GM12892 (cell line): Measurements from ENCODE around the gene TENM3.

Source experiments
- DNase-seq: peaks from one replicate; pipeline ENCODE4 v3.0.0; 2011; ENCODE audit not compliant: insufficient read length
- FAIRE-seq: peaks from 2 replicates; lab custom pipeline; 2011; peaks lifted over from hg19 to GRCh38; lab: Jason Lieb, UNC
- POLR2A ChIP-seq: IDR thresholded peaks from 2 replicates; pipeline ENCODE4 v1.6.1; 2011; ENCODE audit warnings: low read depth, low read length, control low read depth
- POLR2AphosphoS5 ChIP-seq: IDR thresholded peaks from 2 replicates; pipeline ENCODE4 v1.6.1; 2011; ENCODE audit warnings: low read depth, low read length, control low read depth
- TAF1 ChIP-seq: IDR thresholded peaks from 2 replicates; pipeline ENCODE4 v1.6.1; 2011; ENCODE audit warnings: low read depth, mild to moderate bottlenecking, control low read depth, low read length, borderline replicate concordance

TENM3 gene

DNA sequence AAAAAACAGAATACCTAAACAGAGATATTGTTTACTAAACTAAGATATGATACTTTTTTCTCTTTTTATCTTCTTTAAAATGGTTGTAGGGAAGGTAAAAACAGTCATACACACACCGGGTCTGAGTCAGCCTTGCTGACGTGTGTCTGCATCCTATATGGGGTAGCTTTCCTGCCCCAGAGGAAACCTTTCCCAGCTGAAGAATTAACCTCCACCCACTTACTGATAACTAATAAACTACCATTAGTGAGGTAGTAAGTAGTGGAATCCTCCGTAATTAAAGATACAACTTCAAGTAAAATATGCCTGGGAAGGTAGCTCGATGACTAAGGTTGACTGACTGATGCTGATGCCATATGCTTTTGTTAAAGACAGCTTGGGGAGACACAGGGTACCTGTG lies 361.8 kb downstream of the TENM3 start:
- DNase-seq (no peak), FAIRE-seq (no peak)
- no peak for TF ChIP-seq TAF1
- TF ChIP-seq POLR2AphosphoS5, result no peak
- TF ChIP-seq POLR2A, result no peak

DNA sequence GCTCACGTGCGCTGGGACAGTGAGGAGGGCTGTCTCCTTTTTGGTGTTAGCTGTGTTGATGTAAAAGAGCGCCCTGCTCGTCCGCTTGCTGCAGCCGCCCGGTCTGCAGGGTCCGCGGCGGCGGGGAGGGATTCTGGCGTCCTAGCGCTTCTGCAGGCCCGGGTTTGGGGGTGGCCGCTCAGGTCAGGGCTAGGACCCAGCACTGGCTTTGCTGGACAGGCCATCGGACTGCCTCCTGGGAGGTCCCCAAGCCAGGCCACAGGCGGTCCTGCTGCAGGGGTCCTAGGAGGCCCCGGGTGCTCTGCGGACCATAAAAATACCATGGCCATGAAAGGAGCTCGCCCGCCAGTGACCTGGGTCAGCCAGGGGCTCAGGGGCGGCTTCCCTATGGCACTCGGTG lies 365.3 kb downstream of the TENM3 start:
- no peak for DNase-seq
- FAIRE-seq, result no peak
- no peak for TF ChIP-seq TAF1
- TF ChIP-seq POLR2A, result no peak

DNA sequence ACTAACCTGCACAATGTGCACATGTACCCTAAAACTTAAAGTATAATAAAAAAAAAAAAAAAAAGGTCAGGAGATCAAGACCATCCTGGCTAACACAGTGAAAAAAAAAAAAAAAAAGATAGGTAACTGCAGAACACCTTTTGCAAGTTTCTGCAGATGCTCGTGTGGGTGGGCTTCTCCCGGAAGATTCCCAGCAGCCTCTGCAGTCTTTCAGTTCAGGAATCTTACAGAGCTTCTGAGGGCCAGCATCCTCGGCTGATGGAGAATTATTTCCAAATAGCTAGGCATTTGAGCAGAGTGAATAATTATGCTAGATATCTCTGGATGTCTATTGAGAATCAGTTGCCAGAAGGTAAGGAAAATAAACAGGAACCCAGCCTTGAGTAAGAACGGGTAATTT lies 373.3 kb downstream of the TENM3 start:
- FAIRE-seq (no peak), DNase-seq (no peak)
- TF ChIP-seq POLR2A (no peak), TAF1 (no peak), POLR2AphosphoS5 (no peak)

DNA sequence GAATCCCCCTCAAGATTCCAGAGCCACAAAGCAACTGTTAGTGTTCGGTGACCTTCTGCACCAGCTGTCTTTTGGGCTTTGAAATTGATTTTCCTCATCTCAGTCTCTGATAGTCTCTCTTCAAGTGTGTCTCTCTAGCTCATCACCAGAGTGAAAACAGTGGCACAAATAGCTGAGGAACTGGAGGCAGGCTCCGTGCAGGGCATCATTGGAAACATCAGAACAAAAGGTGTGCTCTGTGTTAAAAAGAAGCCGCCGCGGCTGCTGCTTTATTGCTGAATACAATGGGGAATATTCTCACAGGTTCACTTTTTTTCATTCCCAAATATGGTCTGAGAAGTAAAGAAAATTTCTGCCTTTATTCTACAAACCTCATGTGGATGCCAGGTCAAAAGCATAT lies 376.5 kb downstream of the TENM3 start:
- no peak for DNase-seq
- no peak for TF ChIP-seq TAF1
- no peak for TF ChIP-seq POLR2A
- TF ChIP-seq POLR2AphosphoS5, result no peak
- no peak for FAIRE-seq

DNA sequence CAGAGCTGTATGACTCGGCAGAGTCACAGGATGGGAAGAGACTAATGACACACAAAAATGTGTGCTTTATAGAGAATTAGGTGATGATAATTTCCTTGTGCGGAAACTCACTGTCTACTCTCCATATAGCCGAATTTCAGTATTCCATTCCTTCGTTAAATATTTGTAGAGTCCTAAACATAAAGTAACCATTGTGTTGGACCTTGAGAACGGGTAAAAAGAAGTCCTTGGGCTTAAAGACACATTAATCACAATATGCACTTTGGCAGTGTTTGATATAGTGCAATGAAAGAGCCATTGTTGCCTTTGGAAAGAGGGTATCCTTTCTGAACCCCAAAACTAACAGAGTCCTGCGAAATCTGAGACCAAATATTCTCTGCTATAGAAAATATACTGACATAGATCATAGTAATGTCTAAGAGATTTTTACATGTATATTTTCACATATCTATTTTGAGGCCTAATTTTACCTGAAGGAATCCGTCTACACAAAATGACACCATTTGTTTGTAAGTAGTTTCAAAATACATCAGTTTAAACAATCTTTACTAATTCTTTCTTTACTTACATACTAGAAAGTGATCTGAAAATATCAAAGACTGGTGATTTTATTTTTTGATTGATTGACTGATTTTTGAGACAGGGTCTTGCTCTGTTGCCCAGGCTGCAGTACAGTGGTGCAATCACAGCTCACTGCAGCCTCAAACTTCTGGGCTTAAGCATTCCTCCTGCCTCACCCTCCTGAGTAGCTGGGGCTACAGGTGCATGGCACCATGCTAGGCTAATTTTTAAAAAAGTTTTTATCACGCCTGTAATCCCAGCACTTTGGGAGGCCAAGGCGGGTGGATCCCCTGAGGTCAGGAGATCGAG lies 377.1 kb downstream of the TENM3 start:
- DNase-seq, result no peak
- TF ChIP-seq POLR2AphosphoS5, result no peak
- no peak for TF ChIP-seq TAF1
- no peak for TF ChIP-seq POLR2A
- FAIRE-seq, result no peak

DNA sequence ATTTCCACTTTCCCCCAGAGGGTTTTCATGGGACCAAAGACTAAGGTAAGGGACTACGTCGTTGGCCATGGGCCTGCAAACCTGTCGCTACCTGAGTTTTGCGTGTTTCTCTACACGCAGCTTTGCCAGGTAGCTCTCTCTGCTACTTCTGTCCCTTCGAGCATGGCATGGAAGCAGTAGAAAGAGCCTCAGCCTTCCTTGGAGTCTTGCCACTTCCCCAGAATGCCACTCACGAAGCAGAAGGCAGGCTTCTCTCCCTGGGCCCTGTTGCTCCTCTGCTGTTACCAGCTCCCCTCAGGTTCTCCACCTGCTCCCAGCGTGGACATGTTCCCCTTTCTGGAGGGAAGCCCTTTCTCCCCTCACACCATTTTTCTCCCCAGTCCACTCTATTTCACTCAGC lies 381.1 kb downstream of the TENM3 start:
- FAIRE-seq, result no peak

DNA sequence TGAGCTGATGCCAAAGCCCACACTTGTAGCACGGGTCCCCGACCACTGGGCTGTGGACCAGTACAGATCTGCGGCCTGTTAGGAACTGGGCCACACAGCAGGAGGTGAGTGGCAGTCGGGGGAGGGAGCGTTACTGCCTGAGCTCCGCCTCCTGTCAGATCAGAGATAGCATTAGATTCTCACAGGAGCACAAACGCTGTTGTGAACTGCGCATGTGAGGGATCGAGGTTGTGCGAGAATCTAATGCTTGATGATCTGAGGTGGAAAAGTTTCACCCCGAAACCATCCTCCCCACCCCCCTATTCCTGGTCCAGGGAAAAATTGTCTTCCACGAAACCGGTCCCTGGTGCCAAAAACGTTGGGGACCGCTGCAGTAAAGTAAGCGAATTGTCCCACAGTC lies 382.0 kb downstream of the TENM3 start:
- DNase-seq (no peak), FAIRE-seq (no peak)
- TF ChIP-seq TAF1 (no peak), POLR2A (no peak), POLR2AphosphoS5 (no peak)

More for the DNA sequence above, 381.1 kb downstream of the TENM3 start:
- TF ChIP-seq TAF1, result no peak
- TF ChIP-seq POLR2AphosphoS5, result no peak
- TF ChIP-seq POLR2A, result no peak
- no peak for DNase-seq

DNA sequence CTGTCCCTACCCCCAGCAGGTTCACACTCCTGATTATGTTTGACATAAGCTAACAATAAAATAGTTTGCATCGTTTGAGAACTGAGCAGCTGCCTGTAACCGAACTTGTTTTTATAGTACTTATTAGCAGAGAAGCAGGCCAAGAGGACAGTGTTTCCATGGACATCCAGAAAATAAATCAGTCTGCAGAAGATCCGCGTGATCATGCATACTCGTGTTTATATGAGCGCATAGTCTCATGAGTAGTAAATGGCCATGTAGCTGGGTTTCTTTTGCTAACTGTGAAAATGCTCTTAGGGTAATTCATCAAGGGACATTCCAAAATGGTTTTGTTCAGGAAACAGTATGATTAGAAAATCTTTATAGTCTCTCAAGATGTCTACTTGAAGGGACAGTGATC lies 384.8 kb downstream of the TENM3 start:
- no peak for FAIRE-seq
- DNase-seq, result no peak
- TF ChIP-seq POLR2AphosphoS5 (no peak), TAF1 (no peak), POLR2A (no peak)

DNA sequence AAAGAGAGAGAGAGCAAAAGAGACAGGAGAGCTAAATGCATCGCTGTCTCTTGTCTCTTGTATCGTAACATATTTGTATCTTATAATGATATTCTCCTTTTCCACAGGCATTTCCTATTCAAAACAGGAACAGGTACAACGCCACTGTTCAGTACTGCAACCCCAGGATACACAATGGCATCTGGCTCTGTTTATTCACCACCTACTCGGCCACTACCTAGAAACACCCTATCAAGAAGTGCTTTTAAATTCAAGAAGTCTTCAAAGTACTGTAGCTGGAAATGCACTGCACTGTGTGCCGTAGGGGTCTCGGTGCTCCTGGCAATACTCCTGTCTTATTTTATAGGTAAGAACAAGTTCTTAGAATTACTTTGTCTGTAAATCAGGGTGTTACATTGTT lies 385.3 kb downstream of the TENM3 start:
- DNase-seq, result no peak
- no peak for TF ChIP-seq TAF1
- TF ChIP-seq POLR2A, result no peak
- TF ChIP-seq POLR2AphosphoS5, result no peak
- no peak for FAIRE-seq

DNA sequence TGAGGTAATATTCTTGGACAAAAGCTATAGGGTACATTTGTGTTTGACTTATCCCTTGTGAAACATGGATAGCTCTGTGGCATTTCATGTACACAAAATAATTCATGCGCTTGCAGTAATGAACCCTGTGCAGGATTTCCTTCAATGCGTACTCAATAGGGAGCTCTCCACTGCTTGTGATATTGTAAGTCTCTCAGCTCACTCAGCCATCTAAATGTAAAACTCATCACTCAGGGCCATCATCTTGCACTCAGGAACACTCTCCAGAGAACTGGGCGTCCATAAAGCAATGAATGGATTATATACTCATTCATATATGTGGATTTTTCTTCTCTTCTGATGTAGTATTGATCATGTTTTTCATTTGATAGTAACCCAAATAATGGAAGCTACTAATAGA lies 385.9 kb downstream of the TENM3 start:
- no peak for FAIRE-seq
- no peak for DNase-seq
- TF ChIP-seq POLR2A (no peak), POLR2AphosphoS5 (no peak), TAF1 (no peak)

DNA sequence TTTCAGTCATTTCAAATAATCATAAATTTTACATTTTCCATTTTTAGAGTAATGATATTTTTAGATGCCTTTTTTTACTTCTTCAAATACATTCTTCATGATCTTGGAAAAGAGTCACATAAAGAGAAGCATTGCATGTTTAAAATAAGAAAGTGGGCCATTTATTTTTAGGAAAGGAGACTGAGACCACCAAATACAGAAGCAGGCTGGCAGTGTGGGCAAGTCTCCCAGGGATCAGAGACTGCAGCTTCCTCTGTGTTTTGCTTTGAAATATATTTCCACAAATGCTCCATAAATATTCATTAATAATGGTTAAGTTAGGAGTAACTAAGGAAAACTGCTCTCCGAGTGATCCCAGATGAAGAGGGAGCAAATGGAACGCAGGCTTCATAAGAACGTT lies 397.3 kb downstream of the TENM3 start:
- TF ChIP-seq TAF1, result no peak
- TF ChIP-seq POLR2AphosphoS5, result no peak
- TF ChIP-seq POLR2A, result no peak
- no peak for DNase-seq
- no peak for FAIRE-seq

DNA sequence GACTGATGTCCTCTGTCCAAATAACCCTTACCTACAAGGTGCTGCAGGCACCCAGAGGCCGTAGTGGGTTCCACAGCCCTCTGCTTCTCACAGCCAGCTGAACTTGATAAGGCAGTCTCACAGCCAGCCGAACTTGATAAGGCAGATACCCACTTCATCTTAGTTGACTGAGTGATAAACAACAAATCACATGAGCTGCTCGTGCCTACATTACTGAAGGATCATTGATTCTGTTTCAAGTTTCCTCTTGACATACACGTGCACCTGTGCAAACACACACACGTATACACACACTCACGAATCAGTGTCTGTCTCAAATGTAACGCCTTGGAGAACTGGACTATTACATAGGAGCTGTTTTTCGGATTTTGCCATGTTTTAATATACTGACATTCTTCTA lies 397.7 kb downstream of the TENM3 start:
- no peak for FAIRE-seq
- DNase-seq, result no peak

More for the DNA sequence above, 397.7 kb downstream of the TENM3 start:
- TF ChIP-seq POLR2A (no peak), POLR2AphosphoS5 (no peak), TAF1 (no peak)
